ENCODE data around the gene RNF17.

DNA sequence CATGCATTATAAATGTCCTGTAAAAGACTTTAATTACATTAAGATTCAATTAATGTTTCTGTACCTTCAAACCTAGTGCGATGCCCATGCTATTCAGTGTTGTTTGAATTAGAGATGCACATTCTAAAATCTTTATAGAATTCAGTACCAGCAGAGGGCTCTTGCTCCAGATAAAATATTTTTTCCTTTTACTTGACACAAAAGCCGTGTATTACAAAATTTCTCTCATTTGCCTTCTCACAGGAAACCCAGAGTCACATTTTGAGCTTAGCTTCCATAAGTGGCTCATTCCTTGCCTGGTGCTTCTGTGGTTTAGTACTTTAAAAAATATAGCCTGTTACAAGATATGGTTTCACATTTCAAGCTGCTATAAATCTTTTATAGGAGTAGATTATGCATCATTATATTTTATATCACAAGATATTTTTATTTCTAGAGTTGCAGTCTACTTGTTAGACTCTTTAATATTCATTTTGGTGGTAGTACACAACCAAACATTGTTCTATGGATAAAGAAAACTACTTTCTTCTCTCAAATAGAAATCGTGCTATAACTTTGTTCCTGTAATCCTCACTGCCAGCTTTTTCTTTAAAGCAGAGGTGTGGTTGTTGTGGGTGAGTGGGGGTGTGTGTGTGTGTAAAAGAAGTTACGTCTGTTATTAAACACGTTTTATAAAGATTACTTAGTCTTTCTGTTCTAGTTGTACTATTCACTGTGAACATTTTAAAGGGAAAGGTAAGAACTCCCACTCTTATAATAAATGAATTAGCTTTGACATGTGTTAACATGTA is 101.4 kb downstream of the RNF17 start:
- no peak for TF ChIP-seq MYC (IDR thresholded peaks at IDR 0.05; ENCODE audit: low read depth, low read length)
- no peak for TF ChIP-seq JUN (IDR thresholded peaks at IDR 0.05; ENCODE audit: borderline replicate concordance, insufficient read depth, insufficient read length, low read depth)
- TF ChIP-seq POLR2A (IDR thresholded peaks at IDR 0.05; ENCODE audit: low read depth, low read length) = no peak

Data from endothelial cell of umbilical vein (primary cell).